Measurements from ENCODE around the gene IGFBP7. TPM values are rescaled to one million over a fixed set of nuclear protein-coding genes. Genes with fewer than 3 reads are reported as not detected.

Gene IGFBP7
- total RNA-seq (2021; fragmentation: NEBNext Ultra II Directional; extraction: Animal tissue kit (Norgen Biotek cat#: 25700)) (0.48 and 0.55 TPM in 2 replicates), polyA plus RNA-seq (2011; rRNA removed) (0.17 and 0.25 TPM in 2 replicates), polyA minus RNA-seq (2011; rRNA and poly(A)+ RNA removed) (not detected in 2 replicates)
- polyA plus RNA-seq (2011; cell fraction: cytosol; rRNA removed) = 0.31 TPM
- 0.23 TPM for polyA plus RNA-seq (2011; cell fraction: nucleus; rRNA removed)
- 0.13 to 1.2 TPM (median 0.37 TPM) in 4 replicates for polyA plus RNA-seq (2012, experiment 1 of 2)
- 0.84 TPM for polyA plus RNA-seq (2012, experiment 2 of 2)
- polyA plus RNA-seq (2013, experiment 1 of 2) = 3.8 TPM
- 5.5 TPM for polyA plus RNA-seq (2013, experiment 2 of 2)
- polyA minus RNA-seq (2011; cell fraction: cytosol; rRNA and poly(A)+ RNA removed) = not detected
- polyA minus RNA-seq (2011; cell fraction: nucleus; rRNA and poly(A)+ RNA removed) = 0.70 TPM
- long read RNA-seq, experiment 1 = 0 reads
- long read RNA-seq, experiment 2 = 0 reads

GRCh38 chr4:57109847-57110639 lies at the start of gene IGFBP7:
Gene IGFBP7, minus strand, starts transcription at chr4:57110385. Its CDS starts 34 bp downstream, at chr4:57110351.
- H2BK120ac ChIP-seq (replicated peaks; ENCODE audit: low read depth, low read length) = no peak within 1 kb of the TSS
- no peak within 1 kb of the TSS for H3K23ac ChIP-seq (ENCODE audit: insufficient read length)
- no peaks in the 10 kb centered on the region for H3K79me2 ChIP-seq (ENCODE audit: control insufficient read depth in 1 of 2, insufficient read depth in 2 of 2, low read length in 2 of 2)
- FAIRE-seq = no peak
- peak within 1 kb of the TSS; percentile 76 for H4K91ac ChIP-seq (replicated peaks; ENCODE audit: insufficient read length, low read length)
- peaks cover 12 to 42% (median 29%) of the 10 kb centered on the region in 4 experiments for H3K27me3 ChIP-seq (replicated peaks in 1 of 4; ENCODE audit: control insufficient read depth in 3 of 4, extremely low read depth in 1 of 4, insufficient read depth in 3 of 4, low read length in 3 of 4)
- no peaks in the 10 kb centered on the region for H3K79me1 ChIP-seq (ENCODE audit: low read depth, low read length)
- no peaks in the 10 kb centered on the region for H4K20me1 ChIP-seq (replicated peaks in 1 of 2; ENCODE audit: control insufficient read depth in 1 of 2, insufficient read depth in 2 of 2, low read length in 2 of 2)
- H2BK15ac ChIP-seq (ENCODE audit: low read length) = peak within 1 kb of the TSS; percentile 29; the same call in 1 of the 2 replicates
- peaks cover 0 to 4% (median 0%) of the 10 kb centered on the region in 4 experiments; a peak in 1 of 8 replicates for H3K36me3 ChIP-seq (ENCODE audit: control insufficient read depth in 2 of 4, insufficient read depth in 4 of 4, low read length in 3 of 4)
- ChIA-PET POLR2A (ENCODE audit: partially characterized antibody) (interaction anchor here (1.3 kb wide), 1 partner anchor 9 kb away, joined by 4 read pairs; no protein-coding TSS in a partner anchor), CTCF (ENCODE audit: partially characterized antibody) (interaction anchor here (1.2 kb wide), 1 partner anchor 72 kb away, joined by 6 read pairs; no protein-coding TSS in a partner anchor)
- no peak within 1 kb of the TSS for H3K4ac ChIP-seq (replicated peaks; ENCODE audit: insufficient read length, low read depth, low read length)
- peaks cover 17% of the 10 kb centered on the region; the same call in 1 of the 2 replicates for H3K23me2 ChIP-seq (ENCODE audit: low read depth, low read length)
- H2BK20ac ChIP-seq (ENCODE audit: low read length) = no peak within 1 kb of the TSS
- H2AFZ ChIP-seq (ENCODE audit: low read length) = peak within 1 kb of the TSS; percentile 95
- no peak within 1 kb of the TSS for H3K56ac ChIP-seq (replicated peaks; ENCODE audit: insufficient read length, low read depth, low read length)
- no peak within 1 kb of the TSS for H3K27ac ChIP-seq (ENCODE audit: low read depth, low read length)
- H2AK5ac ChIP-seq (ENCODE audit: low read depth, low read length) = no peak within 1 kb of the TSS
- peaks cover 0 to 5% (median 2%) of the 10 kb centered on the region in 4 experiments; a peak in 5 of 7 replicates for H3K4me1 ChIP-seq (replicated peaks in 1 of 4; ENCODE audit: control insufficient read depth in 3 of 4, insufficient read depth in 4 of 4, low read length in 3 of 4)
- H3K4me2 ChIP-seq (ENCODE audit: insufficient read depth in 1 of 2, low read depth in 2 of 2, low read length in 2 of 2) = peak within 1 kb of the TSS; percentile 77 to 98
- peak within 1 kb of the TSS; percentile 41 to 72 (median 49) for H3K4me3 ChIP-seq (ENCODE audit: extremely low read depth in 1 of 4, insufficient read depth in 2 of 4, low read depth in 3 of 4, low read length in 4 of 4)
- H3K9ac ChIP-seq (replicated peaks in 1 of 4; ENCODE audit: extremely low read depth in 1 of 4, low read depth in 3 of 4, low read length in 3 of 4) = no peak within 1 kb of the TSS
- WGBS, 2 experiments (ENCODE audit: extremely low coverage in 1 of 2, insufficient coverage in 1 of 2, insufficient read length in 1 of 2, insufficient replicate concordance in 2 of 2, low coverage in 1 of 2, low lambda C conversion rate in 2 of 2, missing lambda C conversion rate in 1 of 2) = 4% methylated on average over 27 of the region's 101 CpGs; no CpG with 5 or more reads in 1 of the 2 experiments
- no peak within 1 kb of the TSS for H3K14ac ChIP-seq (ENCODE audit: insufficient read length)
- H3K9me3 ChIP-seq (ENCODE audit: insufficient read depth in 2 of 2, low read depth in 1 of 2, low read length in 1 of 2) = no peaks in the 10 kb centered on the region
- H3K18ac ChIP-seq (ENCODE audit: extremely low read depth, low read length) = no peak within 1 kb of the TSS; the same call in 1 of the 2 replicates
- DNase-seq (ENCODE audit: low read depth in 1 of 2, low spot score in 2 of 2) = peak in 1 of 2 experiments; percentile 59
- no peak within 1 kb of the TSS for H2BK12ac ChIP-seq (ENCODE audit: low read depth, low read length)
- H2BK5ac ChIP-seq (ENCODE audit: low read depth, low read length) = no peak within 1 kb of the TSS
- H4K8ac ChIP-seq (ENCODE audit: extremely low read depth, insufficient read depth, low read length) = peak within 1 kb of the TSS; percentile 88; the same call in 1 of the 2 replicates
- no peak within 1 kb of the TSS for H4K5ac ChIP-seq (ENCODE audit: insufficient read length, low read depth, low read length)
- TF ChIP-seq HDAC2 (IDR thresholded peaks at IDR 0.05; ENCODE audit: borderline replicate concordance in 1 of 2, low read depth in 2 of 2, low read length in 2 of 2) (0 out of 4 replicates have a peak, but pooled peaks of 1 of the 2 experiments have one; percentile 44), CTCF (IDR thresholded peaks at IDR 0.05; ENCODE audit: control extremely low read depth in 1 of 3, insufficient read depth in 1 of 3, low read depth in 1 of 3, low read length in 3 of 3) (no peak), ASH2L (IDR thresholded peaks at IDR 0.05; ENCODE audit: low read length) (no peak), RBBP5 (IDR thresholded peaks at IDR 0.05; ENCODE audit: borderline replicate concordance, low read depth, low read length) (no peak; the same call in 1 of the 2 replicates), RNF2 (IDR thresholded peaks at IDR 0.05; ENCODE audit: borderline replicate concordance, low read depth, low read length, missing control alignments, poor library complexity, severe bottlenecking) (peak; percentile 35)
